Central memory CD8-positive, alpha-beta T cell (primary cell): ENCODE data around the gene PKHD1.

ENCODE experiments used
- ATAC-seq: fragments of 150-1000 bp; cut with Tn5 transposase; replicated peaks from 2 replicates; pipeline ENCODE4 v1.10.0; 2022; ENCODE audit warnings: mild to moderate bottlenecking, moderate FRiP score, moderate number of reproducible peaks; ENCODE audit not compliant: poor library complexity, severe bottlenecking; ENCODE audit errors: extremely low read depth
- DNase-seq, 2 donors: peaks; one replicate each; pipeline ENCODE4 v3.0.0; 2021; ENCODE audit warnings: low spot score in 2 of 2
- H3K27ac Mint-ChIP-seq: one replicate; pipeline ENCODE4 v1.8.0; 2022; ENCODE audit warnings: low read depth, mild to moderate bottlenecking, moderate library complexity, mixed read lengths
- H3K27me3 Mint-ChIP-seq: one replicate; pipeline ENCODE4 v1.8.0; 2022; ENCODE audit warnings: mixed read lengths
- H3K36me3 Mint-ChIP-seq: one replicate; pipeline ENCODE4 v1.8.0; 2022; ENCODE audit warnings: mild to moderate bottlenecking, moderate library complexity, mixed read lengths; ENCODE audit not compliant: insufficient read depth
- H3K4me1 Mint-ChIP-seq: one replicate; pipeline ENCODE4 v1.8.0; 2022; ENCODE audit warnings: mixed read lengths
- H3K4me3 Mint-ChIP-seq: one replicate; pipeline ENCODE4 v1.8.0; 2022; ENCODE audit warnings: mild to moderate bottlenecking, moderate library complexity, mixed read lengths
- H3K9me3 Mint-ChIP-seq: one replicate; pipeline ENCODE4 v1.8.0; 2022; ENCODE audit warnings: mixed read lengths

Gene PKHD1

DNA sequence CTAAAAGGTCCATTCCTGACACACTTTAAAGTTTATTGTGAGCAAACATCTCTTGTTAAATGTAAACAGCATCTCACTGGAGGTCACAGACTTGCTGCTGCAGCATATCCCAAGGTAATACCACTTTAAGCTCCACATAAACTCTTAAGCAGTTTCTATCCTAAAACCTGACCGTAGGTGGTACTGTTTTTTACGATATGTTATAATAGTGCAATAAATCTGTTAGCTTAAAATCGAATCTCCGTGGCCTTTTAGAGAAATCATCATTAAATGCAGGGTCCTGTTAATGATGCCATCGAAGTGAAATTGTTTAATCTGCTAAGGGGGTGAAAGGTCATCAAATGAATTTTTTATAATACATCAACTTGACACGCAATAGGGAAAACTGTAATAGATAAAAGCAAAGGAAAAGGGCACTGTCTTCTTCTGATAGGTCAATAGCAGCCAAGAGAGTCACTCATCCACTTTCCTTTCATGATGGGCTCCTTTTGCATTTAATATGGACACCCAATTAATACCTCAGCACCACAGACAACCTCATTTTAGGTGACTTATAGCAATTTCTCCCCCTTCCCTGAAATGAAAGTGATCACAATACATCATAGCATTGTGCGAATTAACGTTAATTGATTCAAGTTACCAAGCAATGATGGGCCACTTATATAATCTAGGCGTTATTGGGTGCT lies 436.1 kb downstream of the PKHD1 start:
- ATAC-seq = no peak
- Mint-ChIP-seq H3K36me3 (no peaks in the 10 kb centered on the region), H3K27me3 (no peaks in the 10 kb centered on the region), H3K27ac (no peak overlapping the region), H3K4me3 (no peak overlapping the region), H3K9me3 (peaks cover 16% of the 10 kb centered on the region), H3K4me1 (no peaks in the 10 kb centered on the region)
- DNase-seq = no peak

DNA sequence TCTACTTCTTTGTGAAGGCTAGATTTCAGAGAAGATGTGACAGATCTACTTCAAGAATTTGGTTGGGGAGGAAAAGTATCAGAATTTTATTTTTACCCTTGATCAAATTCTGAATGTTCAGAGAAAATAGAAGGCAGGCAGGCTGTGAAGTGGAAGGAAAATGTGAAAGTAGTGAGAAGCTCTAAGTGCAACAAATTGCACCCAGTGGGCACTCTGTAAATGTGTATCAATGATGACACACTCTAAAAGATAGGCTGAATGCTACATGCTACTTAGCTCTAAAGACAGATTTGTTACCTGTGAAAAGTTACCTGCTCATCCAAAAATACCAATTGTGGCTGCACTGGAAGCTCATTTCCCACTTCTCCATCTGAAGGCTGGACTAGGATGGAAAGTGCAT lies 438.6 kb downstream of the PKHD1 start:
- no peak overlapping the region for H3K27ac Mint-ChIP-seq
- DNase-seq = no peak
- ATAC-seq = no peak
- H3K36me3 Mint-ChIP-seq = no peaks in the 10 kb centered on the region
- H3K9me3 Mint-ChIP-seq = peaks cover 16% of the 10 kb centered on the region
- H3K27me3 Mint-ChIP-seq = no peaks in the 10 kb centered on the region
- no peaks in the 10 kb centered on the region for H3K4me1 Mint-ChIP-seq
- H3K4me3 Mint-ChIP-seq = no peak overlapping the region

DNA sequence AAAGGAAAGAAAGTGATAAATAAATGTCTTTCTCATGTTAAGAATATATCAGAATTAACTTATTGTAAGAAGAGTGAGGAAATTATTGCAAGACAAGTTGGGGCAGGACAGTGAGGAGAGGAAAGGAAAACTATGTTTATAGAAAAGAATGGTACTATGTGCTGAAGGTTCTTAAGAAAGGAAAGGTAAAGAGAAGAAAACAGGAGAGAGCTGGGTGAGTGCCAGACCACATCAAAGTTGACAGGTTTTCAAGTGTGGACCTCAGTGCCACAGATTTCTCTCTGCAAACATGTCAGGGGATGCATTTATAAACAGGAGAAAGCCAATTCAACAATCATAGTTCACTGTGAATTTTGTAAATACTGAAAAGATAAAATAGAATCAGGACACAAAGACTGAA lies 439.2 kb downstream of the PKHD1 start:
- DNase-seq (no peak), ATAC-seq (no peak)
- no peaks in the 10 kb centered on the region for H3K4me1 Mint-ChIP-seq
- H3K4me3 Mint-ChIP-seq = no peak overlapping the region
- H3K36me3 Mint-ChIP-seq = no peaks in the 10 kb centered on the region
- H3K27ac Mint-ChIP-seq = no peak overlapping the region
- H3K9me3 Mint-ChIP-seq = peaks cover 16% of the 10 kb centered on the region
- no peaks in the 10 kb centered on the region for H3K27me3 Mint-ChIP-seq

DNA sequence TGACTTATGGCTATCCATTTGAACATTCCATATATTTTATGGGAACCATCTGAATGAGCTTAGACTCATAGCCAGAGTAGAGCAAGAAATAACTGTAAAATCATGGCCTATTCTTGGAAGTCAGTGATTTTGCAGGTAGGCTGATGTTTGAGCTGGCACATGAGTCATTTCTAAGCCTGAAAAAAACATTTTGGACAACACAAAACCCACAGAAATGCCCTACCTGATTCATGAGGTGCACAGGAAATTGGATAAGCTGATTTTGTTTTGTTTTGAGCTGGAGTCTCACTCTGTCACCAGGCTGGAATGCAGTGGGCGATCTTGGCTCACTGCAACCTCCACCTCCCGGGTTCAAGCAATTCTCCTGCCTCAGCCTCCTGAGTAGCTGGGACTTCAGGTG lies 443.0 kb downstream of the PKHD1 start:
- ATAC-seq (no peak), DNase-seq (no peak)
- Mint-ChIP-seq H3K9me3 (peaks cover 16% of the 10 kb centered on the region), H3K27ac (no peak overlapping the region), H3K4me3 (no peak overlapping the region), H3K4me1 (no peaks in the 10 kb centered on the region), H3K36me3 (no peaks in the 10 kb centered on the region), H3K27me3 (no peaks in the 10 kb centered on the region)

DNA sequence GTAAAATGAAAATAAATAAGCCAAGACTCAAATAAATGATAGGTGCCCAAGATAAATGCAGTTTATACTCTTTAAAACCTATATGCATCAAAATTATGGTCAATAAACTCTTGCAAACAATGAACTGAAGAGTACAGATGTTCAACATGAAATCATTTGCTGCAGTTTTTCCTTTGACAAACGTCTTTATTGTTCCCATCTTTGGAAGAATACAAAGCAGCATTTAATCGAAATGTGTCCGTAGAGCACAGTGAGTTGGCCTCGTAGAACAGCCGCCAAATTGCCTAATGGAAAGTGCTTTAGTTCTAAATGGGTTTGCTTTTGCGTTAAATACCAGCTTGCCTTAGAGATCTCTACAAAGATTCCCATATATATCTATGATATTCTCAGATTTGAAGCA lies 447.4 kb downstream of the PKHD1 start:
- ATAC-seq = no peak
- no peak overlapping the region for H3K4me3 Mint-ChIP-seq
- no peak for DNase-seq
- no peak overlapping the region for H3K27ac Mint-ChIP-seq
- H3K4me1 Mint-ChIP-seq = no peaks in the 10 kb centered on the region
- peaks cover 8% of the 10 kb centered on the region for H3K9me3 Mint-ChIP-seq
- H3K27me3 Mint-ChIP-seq = no peaks in the 10 kb centered on the region
- H3K36me3 Mint-ChIP-seq = no peaks in the 10 kb centered on the region

DNA sequence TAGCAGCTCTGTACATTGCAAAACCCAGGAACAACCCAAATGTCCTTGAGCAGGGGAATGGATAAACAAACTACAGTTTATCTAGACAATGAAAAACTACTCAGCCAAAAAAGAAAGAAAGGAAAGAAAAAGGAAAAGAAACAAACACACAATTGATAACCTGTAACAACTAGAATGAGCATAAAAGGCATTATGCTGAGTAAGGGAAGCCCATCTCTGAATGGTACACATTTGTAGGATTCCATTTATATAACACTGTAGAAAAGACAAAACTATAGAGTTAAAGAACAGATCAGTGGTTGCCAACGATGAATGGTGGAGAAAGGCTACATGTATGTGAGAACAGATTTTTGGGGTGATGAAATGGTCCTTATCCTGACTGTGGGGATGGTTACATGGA lies 454.0 kb downstream of the PKHD1 start:
- Mint-ChIP-seq H3K36me3 (no peaks in the 10 kb centered on the region), H3K4me1 (no peaks in the 10 kb centered on the region), H3K9me3 (peaks cover 8% of the 10 kb centered on the region), H3K4me3 (no peak overlapping the region), H3K27me3 (no peaks in the 10 kb centered on the region), H3K27ac (no peak overlapping the region)
- ATAC-seq (no peak), DNase-seq (no peak)

DNA sequence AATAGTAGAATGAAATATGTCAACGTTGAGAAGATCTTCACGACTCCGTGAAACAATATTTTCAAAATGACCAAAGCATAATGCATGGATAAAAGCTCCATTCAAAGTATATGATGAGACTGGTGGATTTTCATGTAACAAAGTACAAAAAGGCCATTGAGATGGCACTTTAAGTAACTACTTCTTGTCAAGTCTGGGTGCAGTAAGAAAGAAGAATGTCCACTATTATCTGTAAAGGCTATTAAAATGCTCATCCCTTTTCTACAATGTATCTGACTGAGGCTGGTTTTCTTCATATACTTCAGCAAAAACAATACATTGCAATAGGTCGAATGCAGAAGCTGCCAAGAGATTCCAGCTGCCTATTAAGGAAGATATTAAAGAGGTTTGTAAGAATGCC lies 457.4 kb downstream of the PKHD1 start:
- Mint-ChIP-seq H3K27me3 (no peaks in the 10 kb centered on the region), H3K27ac (no peak overlapping the region), H3K9me3 (no peaks in the 10 kb centered on the region), H3K36me3 (no peaks in the 10 kb centered on the region), H3K4me3 (no peak overlapping the region), H3K4me1 (no peaks in the 10 kb centered on the region)
- ATAC-seq (no peak), DNase-seq (no peak)

DNA sequence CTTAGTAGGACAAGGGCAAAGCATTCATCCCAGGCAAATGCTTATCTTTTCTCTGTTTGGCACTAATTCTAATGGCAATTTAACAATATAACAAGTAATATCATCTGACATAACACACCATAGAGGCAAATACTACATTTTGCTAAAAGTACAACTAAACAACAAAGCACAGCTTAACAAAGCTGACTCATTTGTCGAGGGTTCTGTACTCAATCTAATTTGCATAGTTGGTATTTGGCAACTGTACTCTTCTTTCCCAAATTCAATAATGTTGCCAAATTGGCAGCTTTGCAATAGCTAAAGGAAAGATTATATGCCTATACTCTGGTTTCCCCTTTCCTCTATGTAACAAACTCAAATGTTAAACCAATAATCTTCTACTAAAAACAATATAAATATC lies 461.0 kb downstream of the PKHD1 start:
- Mint-ChIP-seq H3K4me1 (no peaks in the 10 kb centered on the region), H3K27ac (no peak overlapping the region), H3K4me3 (no peak overlapping the region), H3K9me3 (no peaks in the 10 kb centered on the region), H3K27me3 (no peaks in the 10 kb centered on the region), H3K36me3 (no peaks in the 10 kb centered on the region)
- DNase-seq = no peak
- ATAC-seq = no peak

DNA sequence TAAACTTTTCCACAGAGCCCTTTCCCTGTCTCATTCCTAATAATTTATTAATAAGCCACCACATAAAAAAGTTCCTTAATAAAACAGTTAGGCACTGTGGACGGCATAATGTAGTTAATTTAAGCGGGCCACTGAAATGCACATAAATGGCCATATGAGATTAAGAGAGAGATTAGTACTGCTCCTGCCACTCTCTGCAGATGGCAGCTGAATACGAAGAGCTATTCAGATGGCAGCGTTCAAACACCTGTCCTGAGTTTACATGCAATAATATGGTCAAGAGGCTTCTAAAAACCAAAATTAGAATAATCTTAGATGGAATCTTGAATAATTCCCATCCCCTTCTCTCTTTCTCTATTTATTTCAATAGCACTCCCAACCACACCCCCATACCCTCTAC lies 461.8 kb downstream of the PKHD1 start:
- Mint-ChIP-seq H3K27me3 (no peaks in the 10 kb centered on the region), H3K27ac (no peak overlapping the region), H3K4me3 (no peak overlapping the region), H3K9me3 (no peaks in the 10 kb centered on the region), H3K4me1 (no peaks in the 10 kb centered on the region), H3K36me3 (no peaks in the 10 kb centered on the region)
- no peak for ATAC-seq
- DNase-seq = no peak

DNA sequence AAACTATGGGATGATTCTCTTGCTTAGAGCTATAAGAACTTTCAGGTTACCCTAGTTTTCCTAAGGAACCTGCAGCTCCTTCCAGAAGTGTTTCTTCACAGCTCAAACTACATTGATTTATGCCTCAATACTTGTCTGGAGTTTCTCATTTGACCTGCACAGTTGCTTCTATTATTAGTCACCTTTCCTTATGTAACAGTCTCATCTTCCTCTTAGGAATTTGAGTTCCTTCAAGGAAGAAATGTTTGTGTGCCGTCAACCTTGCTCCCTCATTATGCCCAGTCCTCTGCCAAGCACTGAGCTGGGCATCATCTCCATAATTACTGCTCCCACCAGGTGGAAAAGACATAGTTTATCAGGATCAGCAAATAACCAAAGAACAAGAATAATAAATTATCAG lies 466.4 kb downstream of the PKHD1 start:
- no peak for DNase-seq
- H3K9me3 Mint-ChIP-seq = peaks cover 6% of the 10 kb centered on the region
- ATAC-seq = no peak

DNA sequence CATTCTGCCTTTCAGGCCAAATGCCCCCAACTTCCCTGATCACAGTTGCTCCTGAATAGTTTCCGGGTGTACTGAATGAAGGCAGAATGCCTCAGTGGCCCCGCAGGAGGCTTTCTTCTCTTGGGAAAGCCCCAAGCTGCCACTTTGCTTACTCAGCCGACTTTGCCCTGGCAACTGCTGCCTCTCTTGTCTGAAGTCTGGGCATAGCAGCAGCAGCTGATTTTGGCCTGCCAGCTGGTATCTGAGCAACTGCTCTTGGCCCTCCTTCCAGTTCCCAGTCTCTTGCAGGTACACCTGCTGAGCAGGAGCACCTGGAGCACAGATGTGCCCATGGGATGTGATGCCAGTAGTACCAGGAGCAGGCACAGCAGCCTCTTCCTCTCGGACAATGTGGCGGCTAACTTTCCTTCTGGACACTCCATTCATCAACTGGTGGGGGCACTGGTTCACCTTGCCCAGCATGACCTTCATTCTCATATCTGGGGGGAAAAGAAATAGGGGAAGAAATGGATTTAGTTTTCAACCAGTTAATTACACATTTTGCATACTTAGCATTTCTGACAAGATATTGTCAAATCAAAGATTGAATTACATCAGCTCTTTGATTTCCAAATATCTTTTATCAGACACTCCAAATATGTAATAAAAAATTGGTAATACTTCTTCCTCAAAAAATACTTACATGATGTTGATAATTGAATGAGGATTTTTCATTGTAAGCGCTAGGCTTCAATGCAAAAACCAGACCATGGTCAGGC lies 468.2 kb downstream of the PKHD1 start:
- H3K9me3 Mint-ChIP-seq = peaks cover 6% of the 10 kb centered on the region
- no peak for ATAC-seq

More for the DNA sequence above, 466.4 kb downstream of the PKHD1 start:
- Mint-ChIP-seq H3K4me3 (no peak overlapping the region), H3K27ac (no peak overlapping the region), H3K4me1 (no peaks in the 10 kb centered on the region), H3K27me3 (no peaks in the 10 kb centered on the region), H3K36me3 (no peaks in the 10 kb centered on the region)

DNA sequence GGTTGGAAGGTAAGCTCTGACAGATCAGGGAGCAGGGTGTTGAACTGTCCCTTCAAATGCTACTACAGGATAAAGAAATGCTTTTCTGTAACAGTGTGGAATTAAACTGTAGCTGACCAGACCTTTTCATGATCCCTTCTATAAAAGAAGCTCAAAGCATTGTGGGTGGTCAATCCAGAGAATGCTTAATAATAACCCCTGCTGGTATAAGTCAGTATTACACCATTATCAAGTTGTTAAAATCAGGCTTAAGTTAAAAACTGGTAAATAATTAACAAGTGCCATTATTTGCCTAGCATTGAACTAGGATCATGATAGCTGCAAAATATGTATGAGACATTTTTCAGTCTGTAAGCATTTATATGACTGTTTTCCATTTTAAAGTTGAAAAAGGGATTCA lies 468.9 kb downstream of the PKHD1 start:
- ATAC-seq (no peak), DNase-seq (no peak)
- Mint-ChIP-seq H3K27me3 (no peaks in the 10 kb centered on the region), H3K27ac (no peak overlapping the region), H3K36me3 (no peaks in the 10 kb centered on the region), H3K9me3 (peaks cover 6% of the 10 kb centered on the region), H3K4me1 (no peaks in the 10 kb centered on the region), H3K4me3 (no peak overlapping the region)

More for the DNA sequence above, 468.2 kb downstream of the PKHD1 start:
- DNase-seq = no peak
- H3K4me3 Mint-ChIP-seq = no peak overlapping the region
- H3K36me3 Mint-ChIP-seq = no peaks in the 10 kb centered on the region
- no peaks in the 10 kb centered on the region for H3K4me1 Mint-ChIP-seq
- no peaks in the 10 kb centered on the region for H3K27me3 Mint-ChIP-seq
- H3K27ac Mint-ChIP-seq = no peak overlapping the region

DNA sequence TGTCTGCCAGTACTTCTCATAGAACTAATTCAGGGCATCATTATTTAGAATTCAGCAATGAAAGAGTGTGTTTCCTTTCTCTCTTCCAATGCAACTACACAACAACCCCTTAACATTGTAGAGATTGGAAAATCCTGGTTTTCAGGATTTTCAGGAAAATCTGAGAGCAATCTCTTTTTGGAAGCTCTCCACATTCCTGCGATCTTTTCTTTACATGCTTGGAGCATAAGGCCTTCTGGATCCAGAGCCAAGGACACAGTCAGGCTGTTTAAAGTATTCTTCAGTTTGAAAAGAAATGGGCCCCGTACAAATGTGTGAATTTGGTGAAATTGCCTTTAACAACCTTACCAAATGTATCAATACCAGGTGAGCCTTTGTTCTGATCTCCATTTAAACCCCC lies 469.7 kb downstream of the PKHD1 start:
- H3K9me3 Mint-ChIP-seq = peaks cover 11% of the 10 kb centered on the region
- no peaks in the 10 kb centered on the region for H3K27me3 Mint-ChIP-seq
- no peaks in the 10 kb centered on the region for H3K4me1 Mint-ChIP-seq
- DNase-seq (no peak), ATAC-seq (no peak)
- no peak overlapping the region for H3K4me3 Mint-ChIP-seq
- no peaks in the 10 kb centered on the region for H3K36me3 Mint-ChIP-seq
- no peak overlapping the region for H3K27ac Mint-ChIP-seq
